ENCODE data around the gene PLEKHG3.

The PLEKHG3 gene

GRCh38 chr14:64772397-64772950, 68.2 kb downstream of the PLEKHG3 start:
- no peaks in the 10 kb centered on the region for H3K4me1 ChIP-seq (ENCODE audit: control insufficient read depth, insufficient read depth, low read depth, low read length)
- no peak overlapping the region for H3K4ac ChIP-seq (ENCODE audit: low read depth in 1 of 2, low read length in 2 of 2)
- no peak overlapping the region for H3K14ac ChIP-seq (ENCODE audit: low read length in 2 of 2)
- H3K18ac ChIP-seq (ENCODE audit: low read depth in 1 of 2, low read length in 2 of 2), result no peak overlapping the region
- DNase-seq, result no peak
- no peak overlapping the region for H2BK12ac ChIP-seq (ENCODE audit: low read length in 2 of 2)
- H2AK5ac ChIP-seq (ENCODE audit: low read length, severe bottlenecking), result no peak overlapping the region
- H4K91ac ChIP-seq (ENCODE audit: low read length), result no peak overlapping the region
- no peak overlapping the region for H3K4me3 ChIP-seq (ENCODE audit: insufficient read depth in 1 of 2, low read depth in 1 of 2, low read length in 2 of 2)
- H3K27ac ChIP-seq (ENCODE audit: low read length, poor library complexity, severe bottlenecking), result no peak overlapping the region
- H3K9ac ChIP-seq (ENCODE audit: low read length), result no peak overlapping the region
- H3K27me3 ChIP-seq (ENCODE audit: control insufficient read depth in 1 of 2, insufficient read depth in 1 of 2, low read length in 2 of 2), result peaks cover 0 to 64% of the 10 kb centered on the region in 2 experiments
- no peak overlapping the region for H4K8ac ChIP-seq (ENCODE audit: low read length)
- no peak overlapping the region for H2AFZ ChIP-seq (ENCODE audit: low read depth, low read length)
- H2BK120ac ChIP-seq (ENCODE audit: low read depth, low read length), result no peak overlapping the region
- H3K9me3 ChIP-seq (ENCODE audit: control insufficient read depth, low read length), result no peaks in the 10 kb centered on the region
- peaks cover 0 to 6% of the 10 kb centered on the region in 2 experiments for H3K36me3 ChIP-seq (ENCODE audit: control insufficient read depth in 1 of 2, insufficient read depth in 2 of 2, low read depth in 1 of 2, low read length in 2 of 2)
- H2BK15ac ChIP-seq (ENCODE audit: low read depth, poor library complexity, severe bottlenecking), result no peak overlapping the region
- H3K23ac ChIP-seq (ENCODE audit: low read length in 2 of 2), result no peak overlapping the region
- no peak overlapping the region for H2BK5ac ChIP-seq (ENCODE audit: low read depth, low read length, poor library complexity, severe bottlenecking)
- WGBS, result 95% methylated on average over 36 of the region's 36 CpGs
- H3K79me1 ChIP-seq (replicated peaks; ENCODE audit: low read length, poor library complexity, severe bottlenecking), result no peaks in the 10 kb centered on the region
- H3K4me2 ChIP-seq (ENCODE audit: low read length, poor library complexity, severe bottlenecking), result no peak overlapping the region

GRCh38 chr14:64773046-64773445, 68.8 kb downstream of the PLEKHG3 start:
- Histone ChIP-seq H2BK120ac (ENCODE audit: low read depth, low read length) (no peak overlapping the region), H3K4ac (ENCODE audit: low read depth in 1 of 2, low read length in 2 of 2) (no peak overlapping the region), H3K4me2 (ENCODE audit: low read length, poor library complexity, severe bottlenecking) (no peak overlapping the region), H3K9me3 (ENCODE audit: control insufficient read depth, low read length) (no peaks in the 10 kb centered on the region), H3K27ac (ENCODE audit: low read length, poor library complexity, severe bottlenecking) (no peak overlapping the region), H3K14ac (ENCODE audit: low read length in 2 of 2) (no peak overlapping the region), H3K23ac (ENCODE audit: low read length in 2 of 2) (no peak overlapping the region), H3K4me3 (ENCODE audit: insufficient read depth in 1 of 2, low read depth in 1 of 2, low read length in 2 of 2) (no peak overlapping the region), H3K36me3 (ENCODE audit: control insufficient read depth in 1 of 2, insufficient read depth in 2 of 2, low read depth in 1 of 2, low read length in 2 of 2) (peaks cover 0 to 6% of the 10 kb centered on the region in 2 experiments), H3K79me1 (replicated peaks; ENCODE audit: low read length, poor library complexity, severe bottlenecking) (no peaks in the 10 kb centered on the region), H3K4me1 (ENCODE audit: control insufficient read depth, insufficient read depth, low read depth, low read length) (no peaks in the 10 kb centered on the region), H4K91ac (ENCODE audit: low read length) (no peak overlapping the region), H2AK5ac (ENCODE audit: low read length, severe bottlenecking) (no peak overlapping the region), H3K9ac (ENCODE audit: low read length) (no peak overlapping the region), H2BK12ac (ENCODE audit: low read length in 2 of 2) (no peak overlapping the region), H4K8ac (ENCODE audit: low read length) (no peak overlapping the region), H3K27me3 (ENCODE audit: control insufficient read depth in 1 of 2, insufficient read depth in 1 of 2, low read length in 2 of 2) (peaks cover 0 to 58% of the 10 kb centered on the region in 2 experiments), H2BK15ac (ENCODE audit: low read depth, poor library complexity, severe bottlenecking) (no peak overlapping the region), H3K18ac (ENCODE audit: low read depth in 1 of 2, low read length in 2 of 2) (no peak overlapping the region), H2AFZ (ENCODE audit: low read depth, low read length) (no peak overlapping the region), H2BK5ac (ENCODE audit: low read depth, low read length, poor library complexity, severe bottlenecking) (no peak overlapping the region)
- 94% methylated on average over 18 of the region's 18 CpGs for WGBS
- DNase-seq, result no peak

- WGBS, result 95% methylated on average over 3 of the region's 3 CpGs
These were observed 69.4 kb downstream of the PLEKHG3 start for GRCh38 chr14:64773577-64773976.

GRCh38 chr14:64774272-64774671, 70.0 kb downstream of the PLEKHG3 start:
- Histone ChIP-seq H3K9ac (ENCODE audit: low read length) (no peak overlapping the region), H3K9me3 (ENCODE audit: control insufficient read depth, low read length) (no peaks in the 10 kb centered on the region), H4K91ac (ENCODE audit: low read length) (no peak overlapping the region), H2AFZ (ENCODE audit: low read depth, low read length) (no peak overlapping the region), H3K27me3 (ENCODE audit: control insufficient read depth in 1 of 2, insufficient read depth in 1 of 2, low read length in 2 of 2) (peaks cover 0 to 49% of the 10 kb centered on the region in 2 experiments), H3K4ac (ENCODE audit: low read depth in 1 of 2, low read length in 2 of 2) (no peak overlapping the region), H2BK12ac (ENCODE audit: low read length in 2 of 2) (no peak overlapping the region), H2BK5ac (ENCODE audit: low read depth, low read length, poor library complexity, severe bottlenecking) (no peak overlapping the region), H3K79me1 (replicated peaks; ENCODE audit: low read length, poor library complexity, severe bottlenecking) (no peaks in the 10 kb centered on the region), H2BK15ac (ENCODE audit: low read depth, poor library complexity, severe bottlenecking) (no peak overlapping the region), H3K14ac (ENCODE audit: low read length in 2 of 2) (no peak overlapping the region), H3K18ac (ENCODE audit: low read depth in 1 of 2, low read length in 2 of 2) (no peak overlapping the region), H3K36me3 (ENCODE audit: control insufficient read depth in 1 of 2, insufficient read depth in 2 of 2, low read depth in 1 of 2, low read length in 2 of 2) (peaks cover 0 to 6% of the 10 kb centered on the region in 2 experiments), H3K4me2 (ENCODE audit: low read length, poor library complexity, severe bottlenecking) (no peak overlapping the region), H4K8ac (ENCODE audit: low read length) (no peak overlapping the region), H2BK120ac (ENCODE audit: low read depth, low read length) (no peak overlapping the region), H3K23ac (ENCODE audit: low read length in 2 of 2) (no peak overlapping the region), H3K27ac (ENCODE audit: low read length, poor library complexity, severe bottlenecking) (no peak overlapping the region), H3K4me1 (ENCODE audit: control insufficient read depth, insufficient read depth, low read depth, low read length) (no peaks in the 10 kb centered on the region), H3K4me3 (ENCODE audit: insufficient read depth in 1 of 2, low read depth in 1 of 2, low read length in 2 of 2) (no peak overlapping the region), H2AK5ac (ENCODE audit: low read length, severe bottlenecking) (no peak overlapping the region)
- 94% methylated on average over 16 of the region's 16 CpGs for WGBS
- no peak for DNase-seq

More at GRCh38 chr14:64773577-64773976, 69.4 kb downstream of the PLEKHG3 start:
- H2BK12ac ChIP-seq (ENCODE audit: low read length in 2 of 2), result no peak overlapping the region
- no peak overlapping the region for H2BK120ac ChIP-seq (ENCODE audit: low read depth, low read length)
- no peak overlapping the region for H3K18ac ChIP-seq (ENCODE audit: low read depth in 1 of 2, low read length in 2 of 2)
- H3K79me1 ChIP-seq (replicated peaks; ENCODE audit: low read length, poor library complexity, severe bottlenecking), result no peaks in the 10 kb centered on the region
- H2BK15ac ChIP-seq (ENCODE audit: low read depth, poor library complexity, severe bottlenecking), result no peak overlapping the region
- H3K4ac ChIP-seq (ENCODE audit: low read depth in 1 of 2, low read length in 2 of 2), result no peak overlapping the region
- H3K27ac ChIP-seq (ENCODE audit: low read length, poor library complexity, severe bottlenecking), result no peak overlapping the region
- no peak overlapping the region for H3K14ac ChIP-seq (ENCODE audit: low read length in 2 of 2)
- H3K27me3 ChIP-seq (ENCODE audit: control insufficient read depth in 1 of 2, insufficient read depth in 1 of 2, low read length in 2 of 2), result peaks cover 0 to 55% of the 10 kb centered on the region in 2 experiments
- no peaks in the 10 kb centered on the region for H3K9me3 ChIP-seq (ENCODE audit: control insufficient read depth, low read length)
- H2AFZ ChIP-seq (ENCODE audit: low read depth, low read length), result no peak overlapping the region
- no peak overlapping the region for H3K9ac ChIP-seq (ENCODE audit: low read length)
- peaks cover 0 to 6% of the 10 kb centered on the region in 2 experiments for H3K36me3 ChIP-seq (ENCODE audit: control insufficient read depth in 1 of 2, insufficient read depth in 2 of 2, low read depth in 1 of 2, low read length in 2 of 2)
- H2BK5ac ChIP-seq (ENCODE audit: low read depth, low read length, poor library complexity, severe bottlenecking), result no peak overlapping the region
- H4K8ac ChIP-seq (ENCODE audit: low read length), result no peak overlapping the region
- no peak for DNase-seq
- no peaks in the 10 kb centered on the region for H3K4me1 ChIP-seq (ENCODE audit: control insufficient read depth, insufficient read depth, low read depth, low read length)
- H3K4me2 ChIP-seq (ENCODE audit: low read length, poor library complexity, severe bottlenecking), result no peak overlapping the region
- no peak overlapping the region for H2AK5ac ChIP-seq (ENCODE audit: low read length, severe bottlenecking)
- H4K91ac ChIP-seq (ENCODE audit: low read length), result no peak overlapping the region
- H3K4me3 ChIP-seq (ENCODE audit: insufficient read depth in 1 of 2, low read depth in 1 of 2, low read length in 2 of 2), result no peak overlapping the region
- no peak overlapping the region for H3K23ac ChIP-seq (ENCODE audit: low read length in 2 of 2)
